A549 treated with DMSO at 1 μM for 4 hours (cell line): Measurements from ENCODE around the gene SNRPB. TPM values are rescaled to one million over a fixed set of nuclear protein-coding genes. Genes with fewer than 3 reads are reported as not detected.

Experiments
- total RNA-seq: library from RNA; stranded (reverse); fragments of 200-300 nt; extraction: Qiagen RNA extraction; gene quantifications from 5 replicates; pipeline ENCODE4 v1.2.3, GENCODE V29; 2022; ENCODE audit warnings: low read depth

The SNRPB gene
- total RNA-seq: 932 to 1,046 TPM (median 968 TPM) in 5 replicates

DNA sequence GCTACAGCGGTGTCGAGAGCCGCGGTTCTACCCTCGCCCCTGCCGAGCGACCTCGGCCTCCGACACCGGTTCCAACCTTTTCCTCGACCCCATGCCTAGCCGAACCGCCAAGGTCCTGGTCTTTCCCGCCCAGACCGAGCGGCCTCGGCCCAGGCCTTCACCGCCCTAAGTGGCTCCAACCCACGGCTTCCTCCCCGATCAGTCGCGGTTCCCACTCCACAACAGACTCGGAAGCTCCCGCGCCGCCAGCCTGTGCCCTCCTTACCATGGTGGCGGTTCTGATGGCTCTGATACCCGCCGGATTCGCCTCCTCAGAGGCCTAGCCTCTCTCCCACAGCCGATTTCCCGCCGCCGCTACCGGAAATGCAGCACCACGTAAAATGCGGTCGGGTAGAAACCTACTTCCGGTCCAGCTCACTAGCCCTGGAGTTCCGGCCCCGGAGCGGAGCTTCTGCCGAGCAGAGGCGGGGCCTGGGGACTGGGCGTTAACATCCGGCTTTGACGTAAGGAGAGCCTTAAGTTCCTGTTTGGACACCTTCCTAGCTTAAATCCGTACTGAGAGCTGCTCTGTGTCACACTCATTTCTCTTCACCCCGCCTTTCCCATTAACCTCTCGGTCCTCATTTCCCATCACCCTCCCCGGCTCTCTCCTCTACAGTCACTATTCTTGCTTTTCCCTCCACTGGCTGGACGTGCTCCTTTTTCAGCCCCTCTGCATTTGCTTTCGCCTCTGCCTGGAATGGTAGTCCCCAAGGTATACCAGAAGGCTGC is at the start of gene SNRPB:
TSS of gene SNRPB (minus strand) at position 367 of the 771 bp plus-strand sequence. CDS start at position 268, 99 bp downstream.

DNA sequence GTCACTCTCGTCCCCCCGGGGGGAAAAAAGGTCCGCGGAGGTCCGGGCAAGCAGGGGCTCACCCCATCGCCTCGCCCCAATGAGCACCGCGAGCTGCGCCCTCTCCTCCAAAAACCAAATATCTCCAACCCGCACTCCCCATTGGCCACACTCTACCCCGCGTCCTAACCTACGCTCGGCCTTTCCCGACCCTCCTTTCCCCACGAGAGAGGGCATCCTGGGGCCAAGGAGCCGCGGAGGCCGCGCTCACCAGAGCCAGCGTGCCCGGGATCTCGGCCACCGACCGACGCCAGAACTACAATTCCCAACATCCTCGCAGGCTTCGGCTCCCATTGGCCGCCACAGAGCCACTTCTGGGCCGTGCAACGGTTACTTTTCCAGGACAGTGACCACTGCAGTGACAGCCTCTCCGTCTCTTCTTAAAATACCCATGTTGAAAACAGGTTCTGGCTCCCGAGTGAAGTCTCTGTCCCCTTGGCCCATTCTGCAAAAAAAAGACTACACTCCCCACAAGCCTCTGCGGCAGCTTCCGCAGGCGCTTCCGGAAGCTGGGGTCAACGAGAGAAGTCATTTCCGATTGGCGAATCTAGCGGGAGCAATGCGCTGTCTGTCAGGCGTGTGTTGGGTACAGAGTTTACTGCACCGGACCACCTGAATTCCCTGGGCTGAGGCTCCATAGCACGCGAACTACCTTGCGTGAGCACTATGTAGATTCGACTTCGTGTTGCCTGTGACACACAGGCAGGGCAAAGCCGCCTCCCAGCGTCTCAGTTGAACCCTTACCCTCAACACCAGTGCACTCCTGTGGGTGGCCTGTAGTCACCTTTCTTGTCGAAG is 38.3 kb upstream of the SNRPB start, which contains the start of gene ZNF343:
TSS of gene ZNF343 (minus strand) at position 285 of the 837 bp plus-strand sequence. CDS start 15,020 bp downstream, outside the sequence.

Other genes with a start within 250 kb of the SNRPB start
- 0.07 to 0.11 TPM (median 0.08 TPM) in 3 of 5 replicates, not detected in the others for gene TGM3, start 174.8 kb downstream of the SNRPB start, total RNA-seq
- not detected in 5 replicates for gene TGM6, start 89.9 kb downstream of the SNRPB start, total RNA-seq
- 12.7 to 17.9 TPM (median 15.2 TPM) in 5 replicates for gene ZNF343, start 38.1 kb upstream of the SNRPB start, total RNA-seq
- gene TMC2, start 65.8 kb upstream of the SNRPB start, total RNA-seq: not detected in 5 replicates
- 599 to 673 TPM (median 643 TPM) in 5 replicates for gene NOP56, start 181.8 kb upstream of the SNRPB start, total RNA-seq
- 121 to 136 TPM (median 134 TPM) in 5 replicates for gene IDH3B, start 193.4 kb upstream of the SNRPB start, total RNA-seq
- gene EBF4, start 222.0 kb upstream of the SNRPB start, total RNA-seq: 1.8 to 3.5 TPM (median 2.6 TPM) in 5 replicates